Peyer's patch (tissue), 4 donors: ENCODE measurements around the gene ANKH. TPM values are rescaled to one million over a fixed set of nuclear protein-coding genes. Genes with fewer than 3 reads are reported as not detected.

Source experiments
- DNase-seq, 3 donors: peaks; one replicate each; pipeline ENCODE4 v3.0.0-alpha.2; 2017 to 2019
- H3K27ac ChIP-seq, 4 donors: fragments of 200-600 bp; sonication (generic); one replicate each; pipeline ENCODE4 v1.5.1; 2016 to 2019
- H3K27me3 ChIP-seq, 2 donors: fragments of 200-600 bp; sonication (generic); one replicate each; pipeline ENCODE4 v1.5.1; 2019
- H3K36me3 ChIP-seq, 3 donors: fragments of 200-600 bp; sonication (generic); one replicate each; pipeline ENCODE4 v1.5.1; 2016 to 2019
- H3K4me1 ChIP-seq, 4 donors: fragments of 200-600 bp; sonication (generic); one replicate each; pipeline ENCODE4 v1.5.1; 2016 to 2019
- H3K4me3 ChIP-seq, 4 donors: fragments of 200-600 bp; sonication (generic); 1 replicate in 3 of 4; 2 replicates in 1 of 4; pipeline ENCODE4 v1.5.1; 2016 to 2019; ENCODE audit warnings: mild to moderate bottlenecking in 1 of 4
- H3K9me3 ChIP-seq, 4 donors: fragments of 200-600 bp; sonication (generic); one replicate each; pipeline ENCODE4 v1.5.1; 2016 to 2019; ENCODE audit warnings: mild to moderate bottlenecking in 1 of 4
- POLR2A ChIP-seq, 2 donors: fragments of 450-650 bp; IDR thresholded peaks; one replicate each; pipeline ENCODE4 v1.5.1; 2017; ENCODE audit warnings: antibody characterized with exemption in 2 of 2, mild to moderate bottlenecking in 2 of 2, moderate library complexity in 2 of 2
- total RNA-seq, 4 donors: library from RNA; depleted of rRNA; stranded (reverse); fragments of >200 nt; gene quantifications; one replicate each; pipeline ENCODE4 v1.1.0, GENCODE V29; 2016
- TF ChIP-seq, protein P1 (sequence below), 6 experiments: fragments of 450-650 bp in 4 of 6; fragments of 200-600 bp in 2 of 6; sonication (generic) in 1 of 6; IDR thresholded peaks; one replicate each; pipeline ENCODE4 v1.5.1; 2017 to 2019; ENCODE audit warnings: antibody characterized with exemption in 6 of 6, mild to moderate bottlenecking in 3 of 6, moderate library complexity in 1 of 6

Gene ANKH
- total RNA-seq, 4 donors from 2014 or later: 28.9 to 98.0 (median 96.1) TPM

- no peaks in the 10 kb centered on the region for H3K27me3 ChIP-seq
- no peaks in the 10 kb centered on the region for H3K9me3 ChIP-seq
- no peak overlapping the region for H3K4me3 ChIP-seq
- peaks cover 0 to 3% (median 0%) of the 10 kb centered on the region in 3 donors for H3K36me3 ChIP-seq
- H3K27ac ChIP-seq: no peak overlapping the region
- no peak for DNase-seq
- TF ChIP-seq, protein P1, sequence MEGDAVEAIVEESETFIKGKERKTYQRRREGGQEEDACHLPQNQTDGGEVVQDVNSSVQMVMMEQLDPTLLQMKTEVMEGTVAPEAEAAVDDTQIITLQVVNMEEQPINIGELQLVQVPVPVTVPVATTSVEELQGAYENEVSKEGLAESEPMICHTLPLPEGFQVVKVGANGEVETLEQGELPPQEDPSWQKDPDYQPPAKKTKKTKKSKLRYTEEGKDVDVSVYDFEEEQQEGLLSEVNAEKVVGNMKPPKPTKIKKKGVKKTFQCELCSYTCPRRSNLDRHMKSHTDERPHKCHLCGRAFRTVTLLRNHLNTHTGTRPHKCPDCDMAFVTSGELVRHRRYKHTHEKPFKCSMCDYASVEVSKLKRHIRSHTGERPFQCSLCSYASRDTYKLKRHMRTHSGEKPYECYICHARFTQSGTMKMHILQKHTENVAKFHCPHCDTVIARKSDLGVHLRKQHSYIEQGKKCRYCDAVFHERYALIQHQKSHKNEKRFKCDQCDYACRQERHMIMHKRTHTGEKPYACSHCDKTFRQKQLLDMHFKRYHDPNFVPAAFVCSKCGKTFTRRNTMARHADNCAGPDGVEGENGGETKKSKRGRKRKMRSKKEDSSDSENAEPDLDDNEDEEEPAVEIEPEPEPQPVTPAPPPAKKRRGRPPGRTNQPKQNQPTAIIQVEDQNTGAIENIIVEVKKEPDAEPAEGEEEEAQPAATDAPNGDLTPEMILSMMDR (IDR thresholded peaks at IDR 0.05): no peak
- TF ChIP-seq POLR2A (IDR thresholded peaks at IDR 0.05): no peak
- H3K4me1 ChIP-seq: no peaks in the 10 kb centered on the region
Measured at GRCh38 chr5:14762549-14763216, 108.9 kb downstream of the ANKH start.

- H3K36me3 ChIP-seq: peaks cover 0 to 8% (median 0%) of the 10 kb centered on the region in 3 donors
- H3K4me1 ChIP-seq: no peaks in the 10 kb centered on the region
- no peak overlapping the region for H3K27ac ChIP-seq
- no peak overlapping the region for H3K4me3 ChIP-seq
- H3K27me3 ChIP-seq: no peaks in the 10 kb centered on the region
- DNase-seq: no peak
- TF ChIP-seq, protein P1 (IDR thresholded peaks at IDR 0.05): no peak
- TF ChIP-seq POLR2A (IDR thresholded peaks at IDR 0.05): no peak
- H3K9me3 ChIP-seq: no peaks in the 10 kb centered on the region
Measured at GRCh38 chr5:14760548-14761002, 111.0 kb downstream of the ANKH start.

GRCh38 chr5:14759744-14760547 is 111.6 kb downstream of the ANKH start:
- Histone ChIP-seq H3K4me3 (no peak overlapping the region), H3K36me3 (peaks cover 0 to 13% (median 0%) of the 10 kb centered on the region in 3 donors), H3K27me3 (no peaks in the 10 kb centered on the region)

GRCh38 chr5:14757850-14758249 is 113.7 kb downstream of the ANKH start:
- no peaks in the 10 kb centered on the region for H3K27me3 ChIP-seq
- H3K27ac ChIP-seq: no peak overlapping the region
- no peak overlapping the region for H3K4me3 ChIP-seq
- no peaks in the 10 kb centered on the region for H3K4me1 ChIP-seq
- DNase-seq: no peak
- H3K9me3 ChIP-seq: no peaks in the 10 kb centered on the region
- TF ChIP-seq, protein P1 (IDR thresholded peaks at IDR 0.05): no peak
- no peak for TF ChIP-seq POLR2A (IDR thresholded peaks at IDR 0.05)
- H3K36me3 ChIP-seq: peaks cover 0 to 17% (median 0%) of the 10 kb centered on the region in 3 donors

More at GRCh38 chr5:14759744-14760547, 111.6 kb downstream of the ANKH start:
- Histone ChIP-seq H3K9me3 (no peaks in the 10 kb centered on the region), H3K27ac (no peak overlapping the region), H3K4me1 (no peaks in the 10 kb centered on the region)
- no peak for DNase-seq
- TF ChIP-seq, protein P1 (IDR thresholded peaks at IDR 0.05): no peak
- TF ChIP-seq POLR2A (IDR thresholded peaks at IDR 0.05): no peak

GRCh38 chr5:14756478-14756877 is 115.1 kb downstream of the ANKH start:
- Histone ChIP-seq H3K4me1 (no peaks in the 10 kb centered on the region), H3K9me3 (no peaks in the 10 kb centered on the region), H3K27ac (no peak overlapping the region), H3K4me3 (no peak overlapping the region), H3K27me3 (no peaks in the 10 kb centered on the region), H3K36me3 (peaks cover 0 to 20% (median 0%) of the 10 kb centered on the region in 3 donors)
- no peak for TF ChIP-seq POLR2A (IDR thresholded peaks at IDR 0.05)
- TF ChIP-seq, protein P1 (IDR thresholded peaks at IDR 0.05): no peak
- no peak for DNase-seq
